ENCODE results near the gene UNC13C. TPM values are rescaled to one million over a fixed set of nuclear protein-coding genes. Genes with fewer than 3 reads are reported as not detected.

Gene UNC13C
- total RNA-seq, 1 donor from 2014 or later: 47.6 TPM

- DNase-seq: no peak
Observed at GRCh38 chr15:54500330-54500729, 522.1 kb downstream of the UNC13C start.

DNA sequence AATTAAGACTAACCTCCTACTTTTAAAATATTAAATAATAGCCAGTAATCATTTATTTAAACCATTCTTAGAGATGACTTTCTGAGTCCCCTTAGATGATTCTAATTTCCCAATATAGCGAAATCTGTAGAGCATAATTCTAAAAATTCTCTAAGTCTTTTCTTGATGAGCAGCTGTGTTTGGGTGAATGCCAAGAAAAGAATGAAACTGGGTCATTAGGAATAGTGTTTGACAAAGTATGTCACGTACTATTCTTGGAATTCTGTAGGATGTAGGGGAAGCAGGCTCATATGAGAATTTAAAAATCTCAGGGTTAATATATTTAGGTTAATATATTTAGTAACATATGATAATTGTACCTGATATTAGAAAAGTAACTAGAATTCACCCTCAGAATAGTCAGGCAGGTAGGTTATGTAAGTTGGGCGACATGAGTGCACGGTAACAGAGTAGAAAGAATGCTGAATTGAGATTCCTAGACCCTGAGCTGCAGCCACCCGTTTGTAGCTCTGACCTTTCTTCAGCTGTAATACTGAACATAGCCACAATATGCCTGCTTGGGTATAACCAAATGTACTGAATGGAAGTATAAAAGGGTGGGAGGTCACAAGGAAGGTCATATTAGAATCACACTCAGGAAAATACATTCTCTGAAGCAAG lies 524.3 kb downstream of the UNC13C start:
- no peak for DNase-seq

- no peak for DNase-seq
Observed at GRCh38 chr15:54504695-54505094, 526.5 kb downstream of the UNC13C start.

DNA sequence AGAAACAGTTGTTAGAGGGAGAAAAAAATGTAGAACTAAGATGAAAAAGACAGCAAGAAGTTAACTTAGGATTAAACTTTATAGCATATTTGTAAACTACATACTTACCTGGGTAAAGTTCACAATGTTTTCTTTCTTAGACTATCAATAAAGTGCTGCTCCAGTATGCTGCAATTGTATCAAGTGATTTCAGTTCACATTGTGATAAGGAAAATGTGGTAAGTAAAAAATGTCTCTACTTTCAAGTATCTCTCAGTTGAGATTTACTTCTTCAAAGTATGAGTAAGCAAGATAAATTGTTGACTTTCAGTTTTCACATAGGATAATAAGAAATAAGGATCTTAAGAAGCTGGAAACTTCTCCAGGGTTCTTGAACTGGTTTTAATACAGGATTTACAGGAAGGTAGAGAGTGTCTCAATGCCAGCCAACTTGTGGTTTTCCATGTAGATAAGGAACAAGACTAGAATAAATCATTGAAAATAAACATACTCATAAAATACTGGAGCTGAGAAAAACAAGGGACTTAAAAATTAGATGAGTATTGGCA lies 528.8 kb downstream of the UNC13C start:
- DNase-seq: no peak

- DNase-seq: no peak
Observed at GRCh38 chr15:54514601-54515000, 536.4 kb downstream of the UNC13C start.

DNA sequence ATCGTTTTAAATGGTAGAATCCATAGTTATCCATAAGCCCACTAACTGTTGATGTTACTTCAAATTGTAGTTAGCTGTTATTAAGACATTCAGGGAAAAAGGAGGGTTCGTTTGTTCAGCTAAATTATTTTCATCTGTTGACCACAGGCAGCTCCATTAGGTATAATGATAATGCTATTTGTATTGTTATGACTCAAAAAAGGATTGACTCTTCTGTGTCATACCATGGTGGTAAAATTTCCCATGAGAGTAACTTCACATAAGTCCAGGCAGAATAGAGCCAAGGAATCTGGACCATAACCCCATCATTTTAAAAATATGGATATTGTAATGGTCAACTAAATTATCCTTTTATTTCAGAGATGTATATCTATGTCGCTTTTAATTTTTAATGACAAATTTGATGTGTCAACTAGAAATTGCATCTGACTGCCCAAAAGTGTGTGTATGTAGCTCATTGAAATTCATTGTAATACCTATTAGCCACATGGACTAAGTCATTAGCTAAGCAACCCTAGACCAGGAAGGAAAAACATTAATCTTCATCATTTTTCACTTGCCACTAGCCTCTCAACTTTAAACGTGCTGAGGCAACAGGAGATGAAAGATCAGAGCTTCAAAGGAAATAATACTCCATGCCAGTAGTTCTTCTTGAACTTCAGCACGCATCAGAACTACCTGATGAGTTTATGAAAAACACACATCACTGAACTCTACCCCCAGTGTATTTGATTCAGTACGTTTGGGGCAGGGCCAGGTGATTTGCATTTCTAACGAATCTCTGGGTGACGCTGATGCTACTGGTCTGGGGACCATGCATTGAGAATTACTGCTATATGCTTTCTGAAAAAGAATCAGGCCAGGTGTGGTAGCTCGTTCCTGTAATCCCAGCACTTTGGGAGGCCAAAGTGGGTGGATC lies 537.7 kb downstream of the UNC13C start:
- no peak for DNase-seq

DNA sequence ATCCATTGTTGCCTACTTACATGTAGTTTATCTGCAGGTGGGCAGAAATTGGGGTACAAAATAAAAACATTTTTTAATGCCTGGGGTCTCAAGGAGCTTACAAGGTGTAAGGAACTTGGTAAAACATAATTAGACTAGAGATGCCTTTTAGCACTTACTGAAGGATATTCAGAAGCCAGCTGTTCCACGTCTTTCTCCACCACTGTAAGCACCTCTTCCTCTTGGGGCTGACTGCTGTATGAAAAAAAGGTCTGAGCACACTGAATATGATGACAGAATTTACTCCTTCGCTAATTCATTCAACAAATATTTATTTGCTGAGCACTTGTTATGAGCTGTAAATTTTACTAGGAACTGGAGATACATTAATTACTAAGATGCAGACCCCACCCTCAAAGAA lies 539.1 kb downstream of the UNC13C start:
- no peak for DNase-seq

DNA sequence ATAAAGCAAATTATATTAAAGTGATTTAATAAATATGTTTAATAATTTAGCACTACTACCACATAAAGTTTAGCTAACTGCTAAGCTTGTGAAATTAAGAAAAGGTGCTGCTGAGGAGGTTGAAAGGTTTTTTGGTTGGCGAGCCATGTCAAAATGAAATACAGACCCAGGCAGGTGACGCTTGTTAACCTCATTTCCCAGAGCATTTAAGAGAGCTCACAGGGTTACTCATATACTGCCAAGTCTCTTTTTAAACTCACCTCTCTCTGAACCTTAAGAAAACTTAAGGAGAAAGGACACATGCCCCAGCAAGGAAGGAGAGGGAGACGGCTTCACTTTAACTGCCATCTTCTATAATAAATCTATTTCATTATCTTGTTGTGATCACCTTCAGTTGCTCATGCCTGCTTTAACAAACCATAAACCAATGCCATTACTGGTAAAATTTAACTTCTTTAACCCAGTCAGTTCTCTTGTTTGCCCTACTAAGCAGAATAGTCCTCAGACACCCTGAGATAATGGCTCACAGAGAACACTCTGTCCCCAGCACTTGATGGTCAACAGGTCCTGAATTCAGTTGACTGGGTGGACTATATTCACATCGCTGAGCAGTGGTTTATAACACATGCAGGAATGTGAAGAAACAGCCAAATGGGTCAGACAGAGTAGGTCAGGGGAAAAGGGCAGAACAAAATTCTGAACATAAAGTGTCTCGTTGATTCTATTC lies 540.1 kb downstream of the UNC13C start:
- DNase-seq: no peak

- DNase-seq: no peak
Observed at GRCh38 chr15:54519577-54519976, 541.3 kb downstream of the UNC13C start.

DNA sequence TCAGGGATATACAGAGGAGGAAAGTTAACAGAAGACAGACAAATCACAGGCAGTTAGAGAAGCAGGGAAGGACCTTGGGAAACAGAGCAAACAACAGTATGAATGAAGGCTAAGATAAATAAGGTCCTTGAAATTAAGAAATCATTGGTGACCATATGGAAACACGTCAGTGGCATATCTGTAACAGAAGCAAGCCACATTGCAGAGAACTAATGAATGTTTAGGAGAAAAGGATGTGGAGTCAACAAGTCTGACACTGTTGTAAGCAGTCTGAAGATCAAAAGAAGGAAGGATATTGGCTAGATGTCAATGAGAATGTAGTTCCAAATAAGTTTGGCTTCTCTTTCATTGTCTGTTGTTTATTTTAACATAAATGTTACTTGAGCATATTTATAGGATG lies 542.4 kb downstream of the UNC13C start:
- DNase-seq: no peak

GRCh38 chr15:54521206-54521605 lies 543.0 kb downstream of the UNC13C start:
- no peak for DNase-seq

- no peak for DNase-seq
Observed at GRCh38 chr15:54528021-54528420, 549.8 kb downstream of the UNC13C start.

- DNase-seq: no peak
Observed at GRCh38 chr15:54540721-54541120, 562.5 kb downstream of the UNC13C start.

GRCh38 chr15:54547491-54547890 lies 569.2 kb downstream of the UNC13C start:
- DNase-seq: no peak

GRCh38 chr15:54550954-54551353 lies 572.7 kb downstream of the UNC13C start:
- no peak for DNase-seq

GRCh38 chr15:54556231-54556630 lies 578.0 kb downstream of the UNC13C start:
- DNase-seq: no peak

- DNase-seq: no peak
Observed at GRCh38 chr15:54559405-54560069, 581.3 kb downstream of the UNC13C start.

DNA sequence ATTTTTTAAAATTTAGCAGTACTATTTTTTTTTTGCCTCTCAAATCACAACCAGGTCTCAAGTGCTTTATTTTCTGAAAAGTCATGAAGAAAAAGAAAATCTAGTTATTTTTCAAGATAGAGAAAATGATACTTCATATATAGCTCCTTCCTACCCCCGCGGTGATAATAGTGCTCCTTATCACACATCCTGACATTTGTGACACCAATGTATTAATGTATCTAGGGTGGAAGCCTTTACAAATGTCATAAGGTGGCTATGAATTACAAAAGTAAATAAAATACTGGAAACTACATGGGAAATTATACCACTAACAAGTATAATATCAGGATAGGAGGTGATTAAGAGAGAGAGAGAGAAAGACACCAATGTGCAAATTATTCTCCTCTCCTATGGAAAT lies 582.2 kb downstream of the UNC13C start:
- DNase-seq: no peak

DNA sequence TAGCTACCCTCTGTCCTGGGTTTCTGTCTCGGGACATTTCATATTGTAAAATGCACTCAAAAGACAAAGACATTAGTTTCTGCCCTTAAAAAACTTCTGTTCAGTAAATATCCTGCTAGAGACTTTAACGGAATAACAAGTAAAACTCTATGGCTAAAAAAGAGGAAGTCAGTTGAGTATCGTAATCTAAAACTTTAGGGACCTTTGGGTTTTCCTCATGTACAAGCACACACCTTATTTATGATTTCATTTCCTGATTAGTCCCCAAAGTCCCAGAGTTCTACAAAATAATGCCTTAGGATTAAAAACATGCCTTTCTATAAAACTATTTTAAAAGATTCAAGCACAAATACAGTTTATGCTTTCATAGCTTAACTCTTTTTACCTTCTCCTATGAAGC lies 585.9 kb downstream of the UNC13C start:
- DNase-seq: no peak

DNA sequence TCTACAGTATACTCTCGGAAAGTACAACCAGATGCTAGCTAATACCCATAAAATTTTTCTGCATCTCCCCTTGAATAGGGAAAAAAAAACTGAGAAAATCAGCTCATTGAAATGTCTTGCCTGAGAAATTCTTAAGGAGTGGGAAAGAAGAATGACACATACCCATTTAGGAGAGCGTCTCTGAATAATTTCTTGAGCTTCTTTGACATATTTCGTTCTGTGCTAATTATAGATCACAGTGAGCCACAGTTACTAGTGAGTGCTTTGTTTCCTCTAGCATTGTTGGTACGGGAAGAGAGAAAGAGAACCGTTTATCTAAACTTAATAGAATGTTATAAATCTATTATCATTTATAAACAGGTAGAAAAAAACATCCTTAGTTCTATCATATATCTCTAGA lies 588.4 kb downstream of the UNC13C start:
- DNase-seq: no peak

DNA sequence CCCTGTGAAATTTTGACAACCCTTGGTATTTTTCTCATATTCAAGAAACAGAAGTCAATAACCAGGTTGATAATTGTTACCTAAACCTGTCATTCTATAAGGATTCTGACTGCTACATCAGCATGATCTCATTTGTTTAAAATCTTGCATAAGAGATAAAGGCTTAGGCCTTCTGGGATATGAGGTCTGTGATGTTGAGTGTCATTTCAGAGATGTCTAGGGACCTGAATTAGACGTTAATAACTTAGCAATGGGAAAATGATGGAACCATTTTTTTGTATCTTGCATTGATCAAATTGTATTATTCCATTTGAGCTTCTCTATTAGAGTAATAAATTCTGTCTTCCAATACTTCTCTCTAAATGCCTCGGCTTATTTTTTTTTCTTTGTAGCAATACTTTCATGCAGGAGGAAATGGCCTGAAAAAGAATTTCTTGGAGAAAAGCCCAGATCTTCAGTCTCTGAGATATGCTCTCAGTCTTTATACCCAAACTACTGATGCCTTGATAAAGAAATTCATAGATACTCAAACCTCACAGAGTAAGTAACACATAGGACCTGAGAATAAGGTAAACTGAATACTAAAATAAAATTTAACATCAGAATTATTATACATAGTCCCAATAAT lies 589.3 kb downstream of the UNC13C start:
- no peak for DNase-seq

DNA sequence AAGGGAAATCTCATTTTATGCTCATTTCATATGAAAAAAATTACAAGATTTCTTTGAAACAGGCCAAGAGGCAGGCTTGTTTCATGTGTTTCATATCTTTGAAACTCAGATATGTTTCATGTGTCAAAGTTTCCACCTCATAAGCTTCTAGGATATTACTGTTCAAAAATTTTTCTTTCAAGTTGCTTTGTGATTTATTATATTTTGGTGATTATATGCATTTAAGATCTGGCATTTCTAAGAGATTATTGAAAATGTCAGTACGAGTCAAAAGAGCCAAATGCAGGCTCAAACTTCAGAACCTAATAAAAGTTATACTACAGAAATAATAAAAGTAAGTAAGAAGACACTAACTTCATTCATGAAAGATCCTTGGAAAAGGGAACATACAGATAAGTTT lies 590.1 kb downstream of the UNC13C start:
- DNase-seq: no peak
